ENCODE measurements around the gene RBMS3.

GRCh38 chr3:29972320-29972993 lies 691.6 kb downstream of the RBMS3 start:
- no peak for TF ChIP-seq EP300 (IDR thresholded peaks at IDR 0.05)
- TF ChIP-seq, protein P1, sequence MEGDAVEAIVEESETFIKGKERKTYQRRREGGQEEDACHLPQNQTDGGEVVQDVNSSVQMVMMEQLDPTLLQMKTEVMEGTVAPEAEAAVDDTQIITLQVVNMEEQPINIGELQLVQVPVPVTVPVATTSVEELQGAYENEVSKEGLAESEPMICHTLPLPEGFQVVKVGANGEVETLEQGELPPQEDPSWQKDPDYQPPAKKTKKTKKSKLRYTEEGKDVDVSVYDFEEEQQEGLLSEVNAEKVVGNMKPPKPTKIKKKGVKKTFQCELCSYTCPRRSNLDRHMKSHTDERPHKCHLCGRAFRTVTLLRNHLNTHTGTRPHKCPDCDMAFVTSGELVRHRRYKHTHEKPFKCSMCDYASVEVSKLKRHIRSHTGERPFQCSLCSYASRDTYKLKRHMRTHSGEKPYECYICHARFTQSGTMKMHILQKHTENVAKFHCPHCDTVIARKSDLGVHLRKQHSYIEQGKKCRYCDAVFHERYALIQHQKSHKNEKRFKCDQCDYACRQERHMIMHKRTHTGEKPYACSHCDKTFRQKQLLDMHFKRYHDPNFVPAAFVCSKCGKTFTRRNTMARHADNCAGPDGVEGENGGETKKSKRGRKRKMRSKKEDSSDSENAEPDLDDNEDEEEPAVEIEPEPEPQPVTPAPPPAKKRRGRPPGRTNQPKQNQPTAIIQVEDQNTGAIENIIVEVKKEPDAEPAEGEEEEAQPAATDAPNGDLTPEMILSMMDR (IDR thresholded peaks at IDR 0.05): no peak
